ENCODE results near the gene CNPPD1.

DNA sequence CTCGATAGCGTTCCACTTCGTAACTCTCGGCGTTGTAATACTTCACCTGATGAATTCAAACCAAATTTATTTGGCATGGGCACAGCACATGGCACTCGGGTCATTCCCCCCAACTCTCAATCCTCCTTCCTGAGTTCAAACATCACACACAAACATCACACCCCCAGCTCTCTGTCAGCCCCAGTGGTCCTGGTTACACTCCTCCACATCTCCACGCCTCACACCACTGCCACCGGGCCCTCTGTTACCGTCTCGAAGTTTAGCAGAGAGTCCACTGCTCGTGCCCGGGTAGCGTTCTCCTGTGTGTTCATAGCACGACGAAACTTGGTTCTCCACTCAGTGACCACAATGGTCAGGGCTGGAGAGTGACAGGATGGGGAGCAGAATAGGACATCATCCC is 37.4 kb upstream of the CNPPD1 start:
- TF ChIP-seq POLR2AphosphoS5 (IDR thresholded peaks at IDR 0.05; ENCODE audit: low read depth, low read length) (no peak), POLR2A (IDR thresholded peaks at IDR 0.05; ENCODE audit: low read depth, low read length) (no peak), TAF1 (IDR thresholded peaks at IDR 0.05; ENCODE audit: low read depth, low read length) (no peak)

Data from GM12891 (cell line).